Activated naive CD8-positive, alpha-beta T cell treated with anti-CD3 and anti-CD28 coated beads, Interleukin-2, amount 50 U/mL, for 24 hours (primary cell): ENCODE data around the gene CEP170B.
"Not testable (repeated sequence)": the region's sequence is repeated elsewhere in the genome, so short reads cannot be mapped to it uniquely, and the experiment has no call there.

ENCODE experiments used
- ATAC-seq: fragments of 150-1000 bp; cut with Tn5 transposase; one replicate; pipeline ENCODE4 v1.10.0; 2021
- DNase-seq: peaks from one replicate; pipeline ENCODE4 v3.0.0; 2021
- H3K27ac Mint-ChIP-seq: one replicate; pipeline ENCODE4 v1.8.0; 2021; ENCODE audit warnings: mild to moderate bottlenecking, mixed read lengths
- H3K27me3 Mint-ChIP-seq: one replicate; pipeline ENCODE4 v1.8.0; 2021; ENCODE audit warnings: mixed read lengths
- H3K36me3 Mint-ChIP-seq: one replicate; pipeline ENCODE4 v1.8.0; 2021; ENCODE audit warnings: low read depth, mixed read lengths
- H3K4me1 Mint-ChIP-seq: one replicate; pipeline ENCODE4 v1.8.0; 2021; ENCODE audit warnings: mixed read lengths
- H3K4me3 Mint-ChIP-seq: one replicate; pipeline ENCODE4 v1.8.0; 2021; ENCODE audit warnings: mild to moderate bottlenecking, moderate library complexity, mixed read lengths
- H3K9me3 Mint-ChIP-seq: one replicate; pipeline ENCODE4 v1.8.0; 2021; ENCODE audit warnings: mixed read lengths

The CEP170B gene

GRCh38 chr14:104856869-104857860 lies 7.9 kb upstream of the CEP170B start:
- Mint-ChIP-seq H3K27ac (no peak overlapping the region), H3K9me3 (no peaks in the 10 kb centered on the region), H3K4me1 (no peaks in the 10 kb centered on the region), H3K4me3 (no peak overlapping the region), H3K36me3 (no peaks in the 10 kb centered on the region), H3K27me3 (peaks cover 8% of the 10 kb centered on the region)
- no peak for ATAC-seq
- no peak for DNase-seq

GRCh38 chr14:104857931-104858330 lies 7.1 kb upstream of the CEP170B start:
- not testable (repeated sequence) for H3K27me3 Mint-ChIP-seq, H3K9me3 Mint-ChIP-seq, ATAC-seq, H3K27ac Mint-ChIP-seq, DNase-seq, H3K36me3 Mint-ChIP-seq, H3K4me3 Mint-ChIP-seq, H3K4me1 Mint-ChIP-seq

- H3K4me1 Mint-ChIP-seq = no peaks in the 10 kb centered on the region
- no peaks in the 10 kb centered on the region for H3K9me3 Mint-ChIP-seq
- H3K36me3 Mint-ChIP-seq = no peaks in the 10 kb centered on the region
- no peak overlapping the region for H3K4me3 Mint-ChIP-seq
- H3K27ac Mint-ChIP-seq = no peak overlapping the region
- peaks cover 10% of the 10 kb centered on the region for H3K27me3 Mint-ChIP-seq
- no peak for DNase-seq
- ATAC-seq = no peak
These were observed 6.1 kb upstream of the CEP170B start for GRCh38 chr14:104858811-104859426.

- no peak overlapping the region for H3K4me3 Mint-ChIP-seq
- no peak for ATAC-seq
These were observed 5.2 kb upstream of the CEP170B start for GRCh38 chr14:104859900-104860299.

GRCh38 chr14:104860414-104860813 lies 4.7 kb upstream of the CEP170B start:
- Mint-ChIP-seq H3K36me3 (no peaks in the 10 kb centered on the region), H3K27ac (no peak overlapping the region), H3K27me3 (peaks cover 12% of the 10 kb centered on the region), H3K9me3 (no peaks in the 10 kb centered on the region), H3K4me3 (no peak overlapping the region), H3K4me1 (no peaks in the 10 kb centered on the region)
- no peak for ATAC-seq
- no peak for DNase-seq

More at GRCh38 chr14:104859900-104860299, 5.2 kb upstream of the CEP170B start:
- Mint-ChIP-seq H3K36me3 (no peaks in the 10 kb centered on the region), H3K9me3 (no peaks in the 10 kb centered on the region), H3K4me1 (no peaks in the 10 kb centered on the region), H3K27me3 (peaks cover 12% of the 10 kb centered on the region), H3K27ac (no peak overlapping the region)
- no peak for DNase-seq

GRCh38 chr14:104863131-104863862 lies 1.8 kb upstream of the CEP170B start:
- Mint-ChIP-seq H3K9me3 (no peaks in the 10 kb centered on the region), H3K36me3 (no peaks in the 10 kb centered on the region), H3K4me1 (peaks cover 4% of the 10 kb centered on the region), H3K27ac (no peak overlapping the region), H3K4me3 (no peak overlapping the region), H3K27me3 (peaks cover 20% of the 10 kb centered on the region)
- no peak for ATAC-seq
- DNase-seq = no peak

- no peaks in the 10 kb centered on the region for H3K9me3 Mint-ChIP-seq
- ATAC-seq (no peak), DNase-seq (no peak)
- H3K27ac Mint-ChIP-seq = no peak overlapping the region
- H3K27me3 Mint-ChIP-seq = peaks cover 20% of the 10 kb centered on the region
- H3K36me3 Mint-ChIP-seq = no peaks in the 10 kb centered on the region
- peaks cover 4% of the 10 kb centered on the region for H3K4me1 Mint-ChIP-seq
- no peak overlapping the region for H3K4me3 Mint-ChIP-seq
These were observed 1.2 kb upstream of the CEP170B start for GRCh38 chr14:104863923-104864266.

- no peaks in the 10 kb centered on the region for H3K36me3 Mint-ChIP-seq
- DNase-seq (no peak), ATAC-seq (no peak)
- no peak overlapping the region for H3K4me3 Mint-ChIP-seq
- no peak overlapping the region for H3K27ac Mint-ChIP-seq
- no peaks in the 10 kb centered on the region for H3K9me3 Mint-ChIP-seq
- H3K27me3 Mint-ChIP-seq = peaks cover 20% of the 10 kb centered on the region
- peaks cover 4% of the 10 kb centered on the region for H3K4me1 Mint-ChIP-seq
These were observed 594 bp upstream of the CEP170B start for GRCh38 chr14:104864267-104865080.

GRCh38 chr14:104865631-104866441 lies 768 bp downstream of the CEP170B start:
- H3K27me3 Mint-ChIP-seq = peaks cover 20% of the 10 kb centered on the region
- no peaks in the 10 kb centered on the region for H3K36me3 Mint-ChIP-seq
- peak overlapping the region; percentile 58 for H3K4me3 Mint-ChIP-seq
- peak; percentile 44 for ATAC-seq
- no peaks in the 10 kb centered on the region for H3K9me3 Mint-ChIP-seq
- DNase-seq = peak; percentile 45
- H3K4me1 Mint-ChIP-seq = peaks cover 4% of the 10 kb centered on the region
- H3K27ac Mint-ChIP-seq = no peak overlapping the region

- DNase-seq (no peak), ATAC-seq (no peak)
- Mint-ChIP-seq H3K27ac (no peak overlapping the region), H3K36me3 (no peaks in the 10 kb centered on the region), H3K9me3 (no peaks in the 10 kb centered on the region), H3K4me3 (peak overlapping the region; percentile 58), H3K4me1 (peaks cover 4% of the 10 kb centered on the region), H3K27me3 (peaks cover 20% of the 10 kb centered on the region)
These were observed 1.6 kb downstream of the CEP170B start for GRCh38 chr14:104866451-104867370.

GRCh38 chr14:104867371-104868059 lies 2.4 kb downstream of the CEP170B start:
- H3K27me3 Mint-ChIP-seq = peaks cover 20% of the 10 kb centered on the region
- DNase-seq = no peak
- peaks cover 4% of the 10 kb centered on the region for H3K4me1 Mint-ChIP-seq
- H3K27ac Mint-ChIP-seq = no peak overlapping the region
- H3K9me3 Mint-ChIP-seq = no peaks in the 10 kb centered on the region
- no peak for ATAC-seq
- no peak overlapping the region for H3K4me3 Mint-ChIP-seq
- H3K36me3 Mint-ChIP-seq = no peaks in the 10 kb centered on the region

- no peak overlapping the region for H3K4me3 Mint-ChIP-seq
- peaks cover 8% of the 10 kb centered on the region for H3K4me1 Mint-ChIP-seq
- DNase-seq (no peak), ATAC-seq (no peak)
- H3K27ac Mint-ChIP-seq = no peak overlapping the region
- H3K27me3 Mint-ChIP-seq = peaks cover 15% of the 10 kb centered on the region
- no peaks in the 10 kb centered on the region for H3K9me3 Mint-ChIP-seq
- no peaks in the 10 kb centered on the region for H3K36me3 Mint-ChIP-seq
These were observed 3.1 kb downstream of the CEP170B start for GRCh38 chr14:104868060-104868740.
